H9 (cell line): ENCODE results near the gene ZFPL1. TPM values are rescaled to one million over a fixed set of nuclear protein-coding genes. Genes with fewer than 3 reads are reported as not detected.

Experiments
- DNase-seq: peaks from one replicate; pipeline ENCODE4 v3.0.0-alpha.2; 2017
- H2AFZ ChIP-seq: one replicate; pipeline ENCODE4 v1.6.1; 2013; ENCODE audit warnings: mild to moderate bottlenecking, low read length, control low read depth, moderate library complexity
- H2AK5ac ChIP-seq: 2 replicates; pipeline ENCODE4 v1.6.1; 2013; ENCODE audit warnings: low read length, control low read depth, mixed read lengths; ENCODE audit not compliant: insufficient read length
- H2BK120ac ChIP-seq: one replicate; pipeline ENCODE4 v1.6.1; 2013; ENCODE audit warnings: low read depth, mild to moderate bottlenecking, low read length, control low read depth, inconsistent platforms; ENCODE audit not compliant: poor library complexity, severe bottlenecking
- H2BK12ac ChIP-seq: 2 replicates; pipeline ENCODE4 v1.6.1; 2013; ENCODE audit warnings: low read length, control low read depth, mixed read lengths, low read depth; ENCODE audit not compliant: insufficient read length
- H2BK15ac ChIP-seq: 2 replicates; pipeline ENCODE4 v1.6.1; 2013; ENCODE audit warnings: low read depth, low read length, control low read depth
- H2BK20ac ChIP-seq: one replicate; pipeline ENCODE4 v1.6.1; 2013; ENCODE audit warnings: low read depth, mild to moderate bottlenecking, low read length, control low read depth, inconsistent platforms; ENCODE audit not compliant: poor library complexity, severe bottlenecking
- H2BK5ac ChIP-seq: 2 replicates; pipeline ENCODE4 v1.6.1; 2013; ENCODE audit warnings: low read length, control low read depth, mixed read lengths; ENCODE audit not compliant: insufficient read length
- H3K14ac ChIP-seq: 2 replicates; pipeline ENCODE4 v1.6.1; 2013; ENCODE audit warnings: low read length, control low read depth; ENCODE audit not compliant: insufficient read depth
- H3K18ac ChIP-seq: 2 replicates; pipeline ENCODE4 v1.6.1; 2013; ENCODE audit warnings: low read depth, mild to moderate bottlenecking, mixed read lengths, low read length, control low read depth; ENCODE audit not compliant: insufficient read length
- H3K23ac ChIP-seq: 2 replicates; pipeline ENCODE4 v1.6.1; 2013; ENCODE audit warnings: low read length, control low read depth, mixed read lengths, low read depth; ENCODE audit not compliant: insufficient read length
- H3K23me2 ChIP-seq: 2 replicates; pipeline ENCODE4 v1.6.1; 2013; ENCODE audit warnings: low read depth, mild to moderate bottlenecking, mixed read lengths, low read length, control low read depth; ENCODE audit not compliant: insufficient read length, poor library complexity, severe bottlenecking
- H3K27ac ChIP-seq: 2 replicates; pipeline ENCODE4 v1.5.1; 2013; ENCODE audit warnings: low read length, control low read depth, mixed read lengths, low read depth; ENCODE audit not compliant: insufficient read length
- H3K27me3 ChIP-seq: 2 replicates; pipeline ENCODE4 v1.6.1; 2013; ENCODE audit warnings: low read length, control low read depth, inconsistent platforms; ENCODE audit not compliant: insufficient read depth
- H3K4ac ChIP-seq: 2 replicates; pipeline ENCODE4 v1.6.1; 2013; ENCODE audit warnings: low read depth, mild to moderate bottlenecking, control low read depth, inconsistent platforms, low read length, moderate library complexity
- H3K4me1 ChIP-seq: 2 replicates; pipeline ENCODE4 v1.6.1; 2013; ENCODE audit warnings: low read length, control low read depth, inconsistent platforms; ENCODE audit not compliant: insufficient read depth
- H3K4me2 ChIP-seq: 2 replicates; pipeline ENCODE4 v1.6.1; 2013; ENCODE audit warnings: low read length, control low read depth, mixed read lengths; ENCODE audit not compliant: insufficient read length, insufficient read depth
- H3K56ac ChIP-seq: 2 replicates; pipeline ENCODE4 v1.6.1; 2013; ENCODE audit warnings: low read depth, mild to moderate bottlenecking, mixed read lengths, low read length, control low read depth; ENCODE audit not compliant: insufficient read length
- H3K79me1 ChIP-seq: 2 replicates; pipeline ENCODE4 v1.6.1; 2013; ENCODE audit warnings: low read depth, mild to moderate bottlenecking, moderate library complexity, low read length, control low read depth, inconsistent platforms; ENCODE audit not compliant: insufficient read depth, poor library complexity, severe bottlenecking
- H3K79me2 ChIP-seq: 2 replicates; pipeline ENCODE4 v1.6.1; 2013; ENCODE audit warnings: low read length, control low read depth, inconsistent platforms; ENCODE audit not compliant: insufficient read depth
- H3K9ac ChIP-seq: 2 replicates; pipeline ENCODE4 v1.6.1; 2013; ENCODE audit warnings: low read length, control low read depth, mixed read lengths; ENCODE audit not compliant: insufficient read length; ENCODE audit errors: extremely low read depth
- H3K9me3 ChIP-seq: one replicate; pipeline ENCODE4 v1.6.1; 2013; ENCODE audit warnings: low read depth, low read length, inconsistent platforms; ENCODE audit not compliant: control insufficient read depth
- H3T11ph ChIP-seq: one replicate; pipeline ENCODE4 v1.6.1; 2013; ENCODE audit warnings: mild to moderate bottlenecking, low read length, control low read depth, inconsistent platforms
- H4K20me1 ChIP-seq: one replicate; pipeline ENCODE4 v1.6.1; 2013; ENCODE audit not compliant: control insufficient read depth, insufficient read length, insufficient read depth
- H4K5ac ChIP-seq: 2 replicates; pipeline ENCODE4 v1.6.1; 2013; ENCODE audit warnings: low read depth, mild to moderate bottlenecking, mixed read lengths, low read length, control low read depth; ENCODE audit not compliant: insufficient read length
- H4K8ac ChIP-seq: replicated peaks from 2 replicates; pipeline ENCODE4 v1.6.1; 2013; ENCODE audit warnings: low read length, control low read depth, mixed read lengths, low read depth; ENCODE audit not compliant: insufficient read length
- H4K91ac ChIP-seq: 2 replicates; pipeline ENCODE4 v1.6.1; 2013; ENCODE audit warnings: low read depth, mild to moderate bottlenecking, moderate library complexity, mixed read lengths, low read length, control low read depth; ENCODE audit not compliant: insufficient read length
- H3K27ac Mint-ChIP-seq, 3 experiments: 2 replicates in 2 of 3; 3 replicates in 1 of 3; pipeline ENCODE4 v1.8.0; 2020 to 2021; ENCODE audit warnings: mixed read lengths in 3 of 3, mild to moderate bottlenecking in 1 of 3, moderate library complexity in 1 of 3
- H3K27me3 Mint-ChIP-seq: 2 replicates; pipeline ENCODE4 v1.8.0; 2021; ENCODE audit warnings: low read depth, mild to moderate bottlenecking, moderate library complexity, mixed read lengths
- H3K36me3 Mint-ChIP-seq, 3 experiments: 2 replicates in 2 of 3; 3 replicates in 1 of 3; pipeline ENCODE4 v1.8.0; 2020 to 2021; ENCODE audit warnings: low read depth in 3 of 3, mixed read lengths in 3 of 3; ENCODE audit not compliant: insufficient read depth in 1 of 3
- H3K4me1 Mint-ChIP-seq, 2 experiments: 2 replicates each; pipeline ENCODE4 v1.8.0; 2020; ENCODE audit warnings: mixed read lengths in 2 of 2
- H3K4me3 Mint-ChIP-seq, 2 experiments: 2 replicates in 1 of 2; 3 replicates in 1 of 2; pipeline ENCODE4 v1.8.0; 2020 to 2021; ENCODE audit warnings: mild to moderate bottlenecking in 2 of 2, mixed read lengths in 2 of 2, moderate library complexity in 1 of 2
- H3K9me3 Mint-ChIP-seq, 2 experiments: 2 replicates in 1 of 2; 3 replicates in 1 of 2; pipeline ENCODE4 v1.8.0; 2020; ENCODE audit warnings: mild to moderate bottlenecking in 2 of 2, mixed read lengths in 2 of 2, moderate library complexity in 1 of 2
- CTCF ChIP-seq: fragments of 200-600 bp; sonication (generic); conservative IDR thresholded peaks from 3 replicates; pipeline ENCODE4 v1.8.0; 2021; ENCODE audit warnings: antibody characterized with exemption, mild to moderate bottlenecking
- WGBS: extraction: QIAGEN DNeasy Blood & Tissue Kit; methylation state at CpG from one replicate; pipeline ENCODE4 v1.1.7; 2013; ENCODE audit warnings: missing lambda C conversion rate, low lambda C conversion rate, mixed read lengths; ENCODE audit not compliant: insufficient read length; ENCODE audit errors: extremely low coverage; 5-methylcytosine and 5-hydroxymethylcytosine counted together
- total RNA-seq: library from RNA; stranded (reverse); gene quantifications from 2 replicates; pipeline ENCODE4 v1.2.1, GENCODE V29; 2021

Gene ZFPL1
- total RNA-seq, 1 experiment from 2014 or later = 24.2 TPM

GRCh38 chr11:65053827-65054508 lies 30.1 kb upstream of the ZFPL1 start:
- WGBS = no CpG with 5 or more reads among the region's 8 CpGs
- Histone ChIP-seq H3K79me1 (no peaks in the 10 kb centered on the region), H2BK20ac (no peak overlapping the region), H4K8ac (no peak overlapping the region), H4K91ac (no peak overlapping the region), H3K9me3 (no peaks in the 10 kb centered on the region), H3K79me2 (no peaks in the 10 kb centered on the region), H3K56ac (no peak overlapping the region), H2AFZ (no peak overlapping the region), H2AK5ac (no peak overlapping the region), H3T11ph (no peak overlapping the region), H3K9ac (no peak overlapping the region), H3K23me2 (no peaks in the 10 kb centered on the region), H3K4ac (no peak overlapping the region), H3K18ac (no peak overlapping the region), H2BK15ac (no peak overlapping the region), H3K23ac (no peak overlapping the region), H3K4me1 (no peaks in the 10 kb centered on the region), H3K27ac (no peak overlapping the region), H2BK5ac (no peak overlapping the region), H3K4me2 (no peak overlapping the region), H4K5ac (no peak overlapping the region), H2BK12ac (no peak overlapping the region), H4K20me1 (no peaks in the 10 kb centered on the region), H3K27me3 (no peaks in the 10 kb centered on the region), H2BK120ac (no peak overlapping the region), H3K14ac (no peak overlapping the region)
- peak overlapping the region in 1 of 3 experiments; percentile 28; a peak in 2 of 7 replicates for H3K27ac Mint-ChIP-seq
- H3K4me1 Mint-ChIP-seq = no peaks in the 10 kb centered on the region
- no peaks in the 10 kb centered on the region for H3K36me3 Mint-ChIP-seq
- no peak for DNase-seq
- no peaks in the 10 kb centered on the region; a peak in 1 of 5 replicates for H3K9me3 Mint-ChIP-seq
- peaks cover 7% of the 10 kb centered on the region for H3K27me3 Mint-ChIP-seq
- TF ChIP-seq CTCF = no peak
- no peak overlapping the region; a peak in 1 of 5 replicates for H3K4me3 Mint-ChIP-seq
